Measurements from ENCODE around the gene UBE2R2. TPM values are rescaled to one million over a fixed set of nuclear protein-coding genes. Genes with fewer than 3 reads are reported as not detected.
"Not testable (repeated sequence)": the region's sequence is repeated elsewhere in the genome, so short reads cannot be mapped to it uniquely, and the experiment has no call there.

Gene UBE2R2
- total and polyA plus RNA-seq, 2 donors (not counting 3 experiments of a cell fraction or from before 2014, with no cell fraction given), result 23.9 to 54.3 TPM

DNA sequence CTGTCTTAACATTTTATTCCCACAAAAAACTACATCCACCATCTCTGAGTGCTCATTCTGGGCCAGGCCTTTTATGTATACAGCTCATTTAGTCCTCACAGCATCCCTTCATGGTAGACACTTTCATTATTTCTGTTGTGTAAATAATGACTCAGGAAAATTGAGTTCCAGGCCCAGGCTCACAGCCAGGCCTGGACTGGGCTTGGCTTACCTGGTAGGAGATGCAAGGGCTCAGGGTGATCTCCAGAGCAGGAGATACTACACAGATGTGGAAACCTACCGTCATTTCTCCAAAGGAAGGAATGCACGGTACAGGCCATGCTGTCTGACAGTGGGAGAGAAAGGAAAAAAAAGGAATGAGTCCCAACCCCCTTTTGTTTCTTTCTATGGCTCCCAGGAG lies 9.8 kb upstream of the UBE2R2 start:
- H3K4me1 ChIP-seq (ENCODE audit: control insufficient read depth, extremely low read depth, insufficient read depth, low read length); FAIRE-seq; H3K27ac ChIP-seq (ENCODE audit: insufficient read depth, low read depth, low read length); H3K9me1 ChIP-seq (replicated peaks; ENCODE audit: control insufficient read depth, extremely low read depth, insufficient read depth, low read length); H3K79me2 ChIP-seq (ENCODE audit: control insufficient read depth, insufficient read depth, low read length); H3K36me3 ChIP-seq (ENCODE audit: control insufficient read depth in 2 of 2, extremely low read depth in 1 of 2, insufficient read depth in 2 of 2, low read length in 2 of 2); DNase-seq (ENCODE audit: low read depth, low spot score); H3K4me2 ChIP-seq (ENCODE audit: insufficient read depth, low read length); POLR2A ChIA-PET; H3K4me3 ChIP-seq (replicated peaks in 1 of 3; ENCODE audit: insufficient read depth in 1 of 3, low read depth in 1 of 3, low read length in 3 of 3); H3K9ac ChIP-seq (replicated peaks; ENCODE audit: extremely low read depth, insufficient read depth, low read length); BruUV-seq (replicated peaks); H3K27me3 ChIP-seq (ENCODE audit: control insufficient read depth in 2 of 2, insufficient read depth in 2 of 2, low read length in 2 of 2); dilution Hi-C loops (cut with MboI; ENCODE audit: extremely low pct_ligation_motif_present, low sequenced_read_pairs); intact Hi-C loops (cut with micrococcal nuclease); H4K20me1 ChIP-seq (replicated peaks; ENCODE audit: control insufficient read depth, extremely low read depth, insufficient read depth, low read length); H3K9me3 ChIP-seq (replicated peaks; ENCODE audit: control insufficient read depth, insufficient read depth, low read length): not testable (repeated sequence)
- CTCF ChIA-PET, result interaction anchor here (1.1 to 2.5 kb wide), 4 partner anchors 10 to 183 kb away, joined by 3 to 14 read pairs (median 3); no protein-coding TSS in a partner anchor
- peak overlapping the region; percentile 48 for H2AFZ ChIP-seq (ENCODE audit: low read depth, low read length)

DNA sequence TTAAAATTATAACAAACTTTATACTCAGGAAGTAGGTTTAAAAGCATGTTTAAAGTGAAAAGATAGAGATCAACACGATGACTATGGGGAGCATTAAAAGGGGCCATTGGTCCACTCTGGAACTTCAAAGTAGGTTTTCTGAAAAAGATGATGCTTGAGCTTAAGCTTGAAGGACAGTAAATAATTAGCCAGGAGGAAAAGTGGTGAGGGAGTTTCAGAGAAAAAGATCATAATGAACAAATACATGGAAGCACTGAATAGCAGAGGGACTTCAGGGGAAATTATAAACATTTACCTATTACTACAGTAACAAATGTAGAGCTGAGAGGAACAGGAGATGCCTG lies 8.0 kb upstream of the UBE2R2 start:
- H3K9me1 ChIP-seq (replicated peaks; ENCODE audit: control insufficient read depth, extremely low read depth, insufficient read depth, low read length); H2AFZ ChIP-seq (ENCODE audit: low read depth, low read length); H3K79me2 ChIP-seq (ENCODE audit: control insufficient read depth, insufficient read depth, low read length); POLR2A ChIA-PET; H3K27ac ChIP-seq (ENCODE audit: insufficient read depth, low read depth, low read length); H3K36me3 ChIP-seq (ENCODE audit: control insufficient read depth in 2 of 2, extremely low read depth in 1 of 2, insufficient read depth in 2 of 2, low read length in 2 of 2); H3K4me1 ChIP-seq (ENCODE audit: control insufficient read depth, extremely low read depth, insufficient read depth, low read length); H3K4me2 ChIP-seq (ENCODE audit: insufficient read depth, low read length); FAIRE-seq; intact Hi-C loops (cut with micrococcal nuclease); H3K4me3 ChIP-seq (replicated peaks in 1 of 3; ENCODE audit: insufficient read depth in 1 of 3, low read depth in 1 of 3, low read length in 3 of 3); H3K27me3 ChIP-seq (ENCODE audit: control insufficient read depth in 2 of 2, insufficient read depth in 2 of 2, low read length in 2 of 2); dilution Hi-C loops (cut with MboI; ENCODE audit: extremely low pct_ligation_motif_present, low sequenced_read_pairs); H3K9me3 ChIP-seq (replicated peaks; ENCODE audit: control insufficient read depth, insufficient read depth, low read length); DNase-seq (ENCODE audit: low read depth, low spot score); H4K20me1 ChIP-seq (replicated peaks; ENCODE audit: control insufficient read depth, extremely low read depth, insufficient read depth, low read length); BruUV-seq (replicated peaks); H3K9ac ChIP-seq (replicated peaks; ENCODE audit: extremely low read depth, insufficient read depth, low read length): not testable (repeated sequence)
- CTCF ChIA-PET, result interaction anchor here (1.0 kb wide), 1 partner anchor 71 kb away, joined by 3 read pairs; no protein-coding TSS in a partner anchor

DNA sequence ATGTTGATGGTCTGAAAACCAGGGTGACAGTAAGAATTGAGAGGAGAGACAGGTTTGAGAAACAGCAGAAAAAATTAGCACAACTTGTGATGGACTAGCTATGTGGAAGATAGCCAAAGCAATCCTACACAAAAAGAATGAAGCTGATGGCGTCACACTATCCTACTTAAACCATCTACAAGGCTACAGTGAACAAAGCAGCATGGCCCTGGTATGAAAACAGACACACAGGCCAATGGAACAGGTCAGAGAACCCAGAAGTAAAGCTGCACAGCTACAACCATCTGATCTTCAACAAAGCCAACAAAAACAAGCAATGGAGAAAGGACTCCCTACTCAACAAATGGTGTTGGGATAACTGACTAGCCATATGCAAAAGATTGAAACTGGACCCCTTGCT lies 7.5 kb upstream of the UBE2R2 start:
- BruUV-seq (replicated peaks), result no TSS peak
- FAIRE-seq, result no peak
- peaks cover 10% of the 10 kb centered on the region for H3K4me1 ChIP-seq (ENCODE audit: control insufficient read depth, extremely low read depth, insufficient read depth, low read length)
- no peak overlapping the region for H2AFZ ChIP-seq (ENCODE audit: low read depth, low read length)
- H3K4me3 ChIP-seq (replicated peaks in 1 of 3; ENCODE audit: insufficient read depth in 1 of 3, low read depth in 1 of 3, low read length in 3 of 3), result no peak overlapping the region
- no peaks in the 10 kb centered on the region for H3K9me1 ChIP-seq (replicated peaks; ENCODE audit: control insufficient read depth, extremely low read depth, insufficient read depth, low read length)
- H3K36me3 ChIP-seq (ENCODE audit: control insufficient read depth in 2 of 2, extremely low read depth in 1 of 2, insufficient read depth in 2 of 2, low read length in 2 of 2), result no peaks in the 10 kb centered on the region
- DNase-seq (ENCODE audit: low read depth, low spot score), result no peak
- POLR2A ChIA-PET, result no interaction called here
- no peaks in the 10 kb centered on the region for H3K27me3 ChIP-seq (ENCODE audit: control insufficient read depth in 2 of 2, insufficient read depth in 2 of 2, low read length in 2 of 2)
- dilution Hi-C loops (cut with MboI; ENCODE audit: extremely low pct_ligation_motif_present, low sequenced_read_pairs) (no loop called here), intact Hi-C loops (cut with micrococcal nuclease) (no loop called here)
- TF ChIP-seq POLR2AphosphoS5 (IDR thresholded peaks at IDR 0.05; ENCODE audit: insufficient read depth, low read depth, low read length) (no peak), FOS (IDR thresholded peaks at IDR 0.05; ENCODE audit: borderline replicate concordance, insufficient read depth, low read length) (no peak), EZH2 (IDR thresholded peaks at IDR 0.05; ENCODE audit: borderline replicate concordance, low read depth, low read length, severe bottlenecking) (no peak), POLR2A (IDR thresholded peaks at IDR 0.05; ENCODE audit: low read depth, low read length) (no peak), MYC (IDR thresholded peaks at IDR 0.05; ENCODE audit: low read depth, low read length) (no peak), JUN (IDR thresholded peaks at IDR 0.05; ENCODE audit: borderline replicate concordance, insufficient read depth, insufficient read length, low read depth) (no peak), GATA2 (IDR thresholded peaks at IDR 0.05; ENCODE audit: insufficient read depth, insufficient read length, low read depth, low read length) (no peak)
- TF ChIP-seq, protein P1, sequence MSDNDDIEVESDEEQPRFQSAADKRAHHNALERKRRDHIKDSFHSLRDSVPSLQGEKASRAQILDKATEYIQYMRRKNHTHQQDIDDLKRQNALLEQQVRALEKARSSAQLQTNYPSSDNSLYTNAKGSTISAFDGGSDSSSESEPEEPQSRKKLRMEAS (IDR thresholded peaks at IDR 0.05; ENCODE audit: insufficient read depth, insufficient read length), result no peak
- TF ChIP-seq, protein P2, sequence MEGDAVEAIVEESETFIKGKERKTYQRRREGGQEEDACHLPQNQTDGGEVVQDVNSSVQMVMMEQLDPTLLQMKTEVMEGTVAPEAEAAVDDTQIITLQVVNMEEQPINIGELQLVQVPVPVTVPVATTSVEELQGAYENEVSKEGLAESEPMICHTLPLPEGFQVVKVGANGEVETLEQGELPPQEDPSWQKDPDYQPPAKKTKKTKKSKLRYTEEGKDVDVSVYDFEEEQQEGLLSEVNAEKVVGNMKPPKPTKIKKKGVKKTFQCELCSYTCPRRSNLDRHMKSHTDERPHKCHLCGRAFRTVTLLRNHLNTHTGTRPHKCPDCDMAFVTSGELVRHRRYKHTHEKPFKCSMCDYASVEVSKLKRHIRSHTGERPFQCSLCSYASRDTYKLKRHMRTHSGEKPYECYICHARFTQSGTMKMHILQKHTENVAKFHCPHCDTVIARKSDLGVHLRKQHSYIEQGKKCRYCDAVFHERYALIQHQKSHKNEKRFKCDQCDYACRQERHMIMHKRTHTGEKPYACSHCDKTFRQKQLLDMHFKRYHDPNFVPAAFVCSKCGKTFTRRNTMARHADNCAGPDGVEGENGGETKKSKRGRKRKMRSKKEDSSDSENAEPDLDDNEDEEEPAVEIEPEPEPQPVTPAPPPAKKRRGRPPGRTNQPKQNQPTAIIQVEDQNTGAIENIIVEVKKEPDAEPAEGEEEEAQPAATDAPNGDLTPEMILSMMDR (IDR thresholded peaks at IDR 0.05; ENCODE audit: extremely low read depth in 1 of 2, insufficient read depth in 1 of 2, low read depth in 1 of 2, low read length in 2 of 2), result no peak
- CTCF ChIA-PET, result interaction anchor here (1.0 kb wide), 1 partner anchor 72 kb away, joined by 3 read pairs; no protein-coding TSS in a partner anchor
- H3K79me2 ChIP-seq (ENCODE audit: control insufficient read depth, insufficient read depth, low read length), result no peaks in the 10 kb centered on the region
- no peak overlapping the region for H3K27ac ChIP-seq (ENCODE audit: insufficient read depth, low read depth, low read length)
- H3K9me3 ChIP-seq (replicated peaks; ENCODE audit: control insufficient read depth, insufficient read depth, low read length), result no peaks in the 10 kb centered on the region
- no peaks in the 10 kb centered on the region for H4K20me1 ChIP-seq (replicated peaks; ENCODE audit: control insufficient read depth, extremely low read depth, insufficient read depth, low read length)
- H3K9ac ChIP-seq (replicated peaks; ENCODE audit: extremely low read depth, insufficient read depth, low read length), result no peak overlapping the region
- H3K4me2 ChIP-seq (ENCODE audit: insufficient read depth, low read length), result no peak overlapping the region
